IMR-90 (cell line): Measurements from ENCODE around the gene BANP. TPM values are rescaled to one million over a fixed set of nuclear protein-coding genes. Genes with fewer than 3 reads are reported as not detected.
A peak's percentile ranks its signal among the peaks of the same experiment; 100 is the strongest.

Source experiments
- ATAC-seq: fragments of 200-7000 bp; cut with Tn5 transposase; 2 replicates; pipeline ENCODE4 v1.9.1; 2020; ENCODE audit warnings: low read depth, mild to moderate bottlenecking, moderate library complexity
- BruUV-seq: library from RNA; stranded (reverse); fragments of 400-500 nt; replicated peaks from 2 replicates; lab custom pipeline; 2021; lab: Mats Ljungman, UMichigan
- CTCF ChIA-PET: fragments of 300-600 bp; formaldehyde crosslinking; extraction: SDS; loops from one replicate; lab custom pipeline; 2021; ENCODE audit warnings: antibody characterized with exemption; lab: Yijun Ruan, JAX
- POLR2A ChIA-PET: fragments of 300-600 bp; sonication (Branson Sonifier 250); formaldehyde crosslinking; loops from one replicate; lab custom pipeline; 2022; ENCODE audit warnings: antibody characterized with exemption; ENCODE audit not compliant: unreplicated experiment; lab: Charles Lee
- DNase-seq: peaks from one replicate; pipeline ENCODE4 v3.0.0; 2013
- H2AFZ ChIP-seq: replicated peaks from 2 replicates; pipeline ENCODE3; 2013; ENCODE audit warnings: low read length, mild to moderate bottlenecking; ENCODE audit not compliant: poor library complexity
- H2AK5ac ChIP-seq: 2 replicates; pipeline ENCODE4 v1.6.1; 2013; ENCODE audit warnings: low read depth, low read length, inconsistent platforms
- H2AK9ac ChIP-seq: replicated peaks from 2 replicates; pipeline ENCODE3; 2013; ENCODE audit warnings: mild to moderate bottlenecking, low read depth, low read length, moderate library complexity; ENCODE audit not compliant: poor library complexity
- H2BK120ac ChIP-seq: 2 replicates; pipeline ENCODE4 v1.6.1; 2013; ENCODE audit warnings: low read depth, low read length, inconsistent platforms
- H2BK15ac ChIP-seq: 3 replicates; pipeline ENCODE4 v1.6.1; 2013; ENCODE audit warnings: low read depth, low read length, inconsistent platforms
- H2BK20ac ChIP-seq: 2 replicates; pipeline ENCODE4 v1.6.1; 2013; ENCODE audit warnings: low read depth, mild to moderate bottlenecking, inconsistent platforms, low read length, moderate library complexity
- H2BK5ac ChIP-seq: 2 replicates; pipeline ENCODE4 v1.6.1; 2013; ENCODE audit warnings: mild to moderate bottlenecking, low read depth, low read length, inconsistent platforms; ENCODE audit not compliant: poor library complexity, severe bottlenecking
- H3K14ac ChIP-seq: replicated peaks from 2 replicates; pipeline ENCODE4 v1.6.1; 2013; ENCODE audit warnings: low read depth, low read length, inconsistent platforms
- H3K18ac ChIP-seq: 2 replicates; pipeline ENCODE4 v1.6.1; 2013; ENCODE audit warnings: low read depth, low read length, control low read depth
- H3K23ac ChIP-seq: 2 replicates; pipeline ENCODE4 v1.6.1; 2013; ENCODE audit warnings: low read depth, low read length, inconsistent platforms
- H3K27ac ChIP-seq: 2 replicates; pipeline ENCODE4 v1.5.1; 2013; ENCODE audit warnings: mild to moderate bottlenecking, control low read depth, low read length; ENCODE audit not compliant: insufficient read depth
- H3K27me3 ChIP-seq: 2 replicates; pipeline ENCODE4 v1.6.1; 2013; ENCODE audit warnings: low read length; ENCODE audit not compliant: control insufficient read depth, insufficient read depth
- H3K36me3 ChIP-seq: 2 replicates; pipeline ENCODE4 v1.6.1; 2013; ENCODE audit warnings: low read length, mixed read lengths; ENCODE audit not compliant: control insufficient read depth, insufficient read depth
- H3K4ac ChIP-seq: 2 replicates; pipeline ENCODE4 v1.6.1; 2013; ENCODE audit warnings: low read depth, low read length, inconsistent platforms
- H3K4me1 ChIP-seq: 2 replicates; pipeline ENCODE4 v1.6.1; 2013; ENCODE audit warnings: low read length, mixed read lengths; ENCODE audit not compliant: control insufficient read depth, insufficient read depth
- H3K4me2 ChIP-seq: 2 replicates; pipeline ENCODE4 v1.6.1; 2013; ENCODE audit warnings: low read depth, mild to moderate bottlenecking, control low read depth, low read length, moderate library complexity
- H3K4me3 ChIP-seq: 2 replicates; pipeline ENCODE4 v1.5.1; 2013; ENCODE audit warnings: low read depth, mild to moderate bottlenecking, control low read depth, low read length, moderate library complexity; ENCODE audit not compliant: insufficient read depth
- H3K56ac ChIP-seq: 2 replicates; pipeline ENCODE4 v1.6.1; 2013; ENCODE audit warnings: low read length, inconsistent platforms; ENCODE audit not compliant: insufficient read depth; ENCODE audit errors: extremely low read depth
- H3K79me1 ChIP-seq, 2 experiments: 2 replicates each; pipeline ENCODE4 v1.6.1; 2013; ENCODE audit warnings: low read length in 2 of 2, inconsistent platforms in 1 of 2, low read depth in 1 of 2
- H3K9ac ChIP-seq: 2 replicates; pipeline ENCODE4 v1.6.1; 2013; ENCODE audit warnings: low read depth, low read length, control low read depth
- H3K9me1 ChIP-seq: 2 replicates; pipeline ENCODE4 v1.6.1; 2013; ENCODE audit warnings: low read length, inconsistent platforms; ENCODE audit not compliant: insufficient read depth
- H3K9me3 ChIP-seq: 2 replicates; pipeline ENCODE4 v1.6.1; 2013; ENCODE audit warnings: low read length; ENCODE audit not compliant: control insufficient read depth, insufficient read depth
- H4K20me1 ChIP-seq: 2 replicates; pipeline ENCODE4 v1.6.1; 2013; ENCODE audit warnings: low read length, inconsistent platforms; ENCODE audit not compliant: insufficient read depth
- H4K5ac ChIP-seq: 2 replicates; pipeline ENCODE4 v1.6.1; 2013; ENCODE audit warnings: mild to moderate bottlenecking, low read depth, low read length, control low read depth
- H4K8ac ChIP-seq, 2 experiments: 2 replicates each; pipeline ENCODE4 v1.6.1; 2013; ENCODE audit warnings: low read depth in 2 of 2, low read length in 2 of 2, control low read depth in 1 of 2, inconsistent platforms in 1 of 2
- H4K91ac ChIP-seq: 2 replicates; pipeline ENCODE4 v1.6.1; 2013; ENCODE audit warnings: low read depth, low read length, inconsistent platforms; ENCODE audit not compliant: insufficient read depth
- CEBPB ChIP-seq: IDR thresholded peaks from 2 replicates; pipeline ENCODE4 v1.6.1; 2012; ENCODE audit warnings: low read depth, low read length, improper control_type of control experiment
- whole genome bisulfite sequencing, 2 experiments: methylation state at CpG; one replicate each; pipeline versions ENCODE4 v1.1.5 to v1.1.7; 2013; ENCODE audit warnings: missing lambda C conversion rate in 2 of 2; ENCODE audit not compliant: insufficient read length in 1 of 2; ENCODE audit errors: extremely low coverage in 2 of 2; 5-methylcytosine and 5-hydroxymethylcytosine counted together
- dilution Hi-C: fragments of 300-500 bp; cut with HindIII; formaldehyde crosslinking; loops from one replicate; pipeline ENCODE4 v1.14.3; 2018; ENCODE audit warnings: low sequenced_read_pairs; ENCODE audit not compliant: unreplicated experiment
- in situ Hi-C: fragments of 300-500 bp; cut with MboI; formaldehyde crosslinking; loops from 3 replicates; pipeline ENCODE4 v1.14.3; 2019; ENCODE audit warnings: low sequenced_read_pairs, inconsistent platforms, mixed read lengths
- intact Hi-C: fragments of 100-400 bp; cut with micrococcal nuclease; formaldehyde crosslinking; loops from 2 replicates; pipeline ENCODE4 v1.10.0; 2022
- polyA plus RNA-seq, 3 experiments: library from polyadenylated mRNA; depleted of rRNA; stranded (reverse); fragments of >200 nt; gene quantifications; 2 replicates each; pipeline ENCODE4 v1.2.3, GENCODE V29; 2012; ENCODE audit warnings: low replicate concordance in 1 of 3
- total RNA-seq: library from RNA; depleted of rRNA; stranded (reverse); fragments of >200 nt; gene quantifications from 2 replicates; pipeline ENCODE4 v1.2.3, GENCODE V29; 2012

Gene BANP
- total and polyA plus RNA-seq, 2 of the 4 experiments (the other 2 are of a cell fraction) = 17.4 to 17.9 TPM

DNA sequence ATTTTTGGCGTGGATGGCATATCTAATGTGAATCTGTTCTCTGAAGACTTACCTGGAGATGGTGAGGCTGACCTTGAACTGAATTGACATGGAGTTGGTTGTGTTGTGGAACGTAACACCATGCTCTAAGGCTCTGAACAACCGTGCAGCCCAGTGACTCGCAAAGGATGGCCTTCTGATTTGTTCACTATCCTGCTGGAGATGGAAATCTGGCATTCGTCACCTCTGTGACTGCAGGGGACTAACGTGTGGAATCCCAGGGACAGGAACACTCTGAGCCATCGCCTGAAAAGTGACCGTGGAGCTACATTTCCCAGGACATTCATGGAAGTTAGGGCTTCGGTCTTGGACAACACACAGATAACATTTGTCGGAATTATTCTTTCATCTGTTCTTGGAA lies 61.1 kb downstream of the BANP start:
- no peak overlapping the region for H3K4me2 ChIP-seq
- no peak overlapping the region for H2BK15ac ChIP-seq
- no peak overlapping the region for H2AK9ac ChIP-seq
- in situ Hi-C loops (no loop called here), intact Hi-C loops (no loop called here), dilution Hi-C loops (no loop called here)
- H3K9me3 ChIP-seq = no peaks in the 10 kb centered on the region
- peaks cover 16% of the 10 kb centered on the region for H3K36me3 ChIP-seq
- 92% methylated on average over 5 of the region's 10 CpGs; no CpG with 5 or more reads in 1 of the 2 experiments for WGBS, 2 experiments
- no peak overlapping the region for H2BK5ac ChIP-seq
- 0 out of 2 replicates have a peak overlapping the region, but pooled peaks have one; percentile 56 for H2AK5ac ChIP-seq
- no peak overlapping the region for H3K4me3 ChIP-seq
- no TSS peak for BruUV-seq
- H3K56ac ChIP-seq = no peak overlapping the region
- no peak overlapping the region for H3K23ac ChIP-seq
- no peak overlapping the region for H3K4ac ChIP-seq
- H2BK120ac ChIP-seq = no peak overlapping the region
- H3K4me1 ChIP-seq = peaks cover 23% of the 10 kb centered on the region
- H3K79me1 ChIP-seq = peaks cover 8 to 36% of the 10 kb centered on the region in 2 experiments
- ChIA-PET POLR2A (no interaction called here), CTCF (no interaction called here)
- H2AFZ ChIP-seq = no peak overlapping the region
- H3K9me1 ChIP-seq = peaks cover 23% of the 10 kb centered on the region
- H3K27me3 ChIP-seq = no peaks in the 10 kb centered on the region
- no peak overlapping the region for H3K14ac ChIP-seq
- no peak overlapping the region for H2BK20ac ChIP-seq
- no peak overlapping the region for H3K9ac ChIP-seq
- H4K8ac ChIP-seq = no peak overlapping the region
- TF ChIP-seq CEBPB = no peak
- no peak overlapping the region for H4K5ac ChIP-seq
- no peak for ATAC-seq
- H3K27ac ChIP-seq = no peak overlapping the region
- H4K20me1 ChIP-seq = peaks cover 19% of the 10 kb centered on the region
- H4K91ac ChIP-seq = no peak overlapping the region
- no peak overlapping the region for H3K18ac ChIP-seq
- DNase-seq = no peak
